ENCODE measurements around the gene RCOR1. TPM values are rescaled to one million over a fixed set of nuclear protein-coding genes. Genes with fewer than 3 reads are reported as not detected.

Gene RCOR1
- total and polyA plus RNA-seq, 9 donors = 7.2 to 22.3 (median 18.3) TPM

DNA sequence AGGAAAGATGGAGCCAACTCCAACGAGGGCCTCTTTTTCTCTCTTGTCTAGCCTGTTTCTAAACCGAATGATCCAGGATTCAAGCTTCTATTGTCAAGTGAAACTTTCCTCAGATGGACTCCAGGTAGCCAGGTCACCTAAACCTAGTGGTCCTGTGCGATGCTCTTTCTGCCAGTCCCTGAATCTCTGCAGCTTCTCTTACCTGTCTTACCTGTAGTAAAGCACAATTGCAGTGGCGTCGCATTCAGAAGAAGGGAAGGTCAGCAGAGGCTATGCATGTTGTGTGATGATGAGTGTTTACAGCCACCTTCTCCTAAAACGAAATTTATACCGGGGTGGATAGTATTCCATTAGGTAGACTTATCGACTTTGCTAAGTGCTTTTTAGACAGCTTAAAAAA is 137.4 kb downstream of the RCOR1 start:
- DNase-seq = no peak
- WGBS, 3 donors = 92 to 95% (median 93%) methylated on average over 8 of the region's 8 CpGs
- TF ChIP-seq, protein P1, sequence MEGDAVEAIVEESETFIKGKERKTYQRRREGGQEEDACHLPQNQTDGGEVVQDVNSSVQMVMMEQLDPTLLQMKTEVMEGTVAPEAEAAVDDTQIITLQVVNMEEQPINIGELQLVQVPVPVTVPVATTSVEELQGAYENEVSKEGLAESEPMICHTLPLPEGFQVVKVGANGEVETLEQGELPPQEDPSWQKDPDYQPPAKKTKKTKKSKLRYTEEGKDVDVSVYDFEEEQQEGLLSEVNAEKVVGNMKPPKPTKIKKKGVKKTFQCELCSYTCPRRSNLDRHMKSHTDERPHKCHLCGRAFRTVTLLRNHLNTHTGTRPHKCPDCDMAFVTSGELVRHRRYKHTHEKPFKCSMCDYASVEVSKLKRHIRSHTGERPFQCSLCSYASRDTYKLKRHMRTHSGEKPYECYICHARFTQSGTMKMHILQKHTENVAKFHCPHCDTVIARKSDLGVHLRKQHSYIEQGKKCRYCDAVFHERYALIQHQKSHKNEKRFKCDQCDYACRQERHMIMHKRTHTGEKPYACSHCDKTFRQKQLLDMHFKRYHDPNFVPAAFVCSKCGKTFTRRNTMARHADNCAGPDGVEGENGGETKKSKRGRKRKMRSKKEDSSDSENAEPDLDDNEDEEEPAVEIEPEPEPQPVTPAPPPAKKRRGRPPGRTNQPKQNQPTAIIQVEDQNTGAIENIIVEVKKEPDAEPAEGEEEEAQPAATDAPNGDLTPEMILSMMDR (IDR thresholded peaks at IDR 0.05) = no peak
- no peak for TF ChIP-seq EP300 (IDR thresholded peaks at IDR 0.05)
- no peak for TF ChIP-seq POLR2A (IDR thresholded peaks at IDR 0.05)
- Histone ChIP-seq H3K4me1 (ENCODE audit: insufficient read depth) (no peaks in the 10 kb centered on the region), H3K9me3 (no peaks in the 10 kb centered on the region), H3K27me3 (no peaks in the 10 kb centered on the region), H3K36me3 (no peaks in the 10 kb centered on the region), H3K27ac (no peak overlapping the region), H3K4me3 (no peak overlapping the region)
- intact Hi-C loops (cut with DNase I) = no loop called here

DNA sequence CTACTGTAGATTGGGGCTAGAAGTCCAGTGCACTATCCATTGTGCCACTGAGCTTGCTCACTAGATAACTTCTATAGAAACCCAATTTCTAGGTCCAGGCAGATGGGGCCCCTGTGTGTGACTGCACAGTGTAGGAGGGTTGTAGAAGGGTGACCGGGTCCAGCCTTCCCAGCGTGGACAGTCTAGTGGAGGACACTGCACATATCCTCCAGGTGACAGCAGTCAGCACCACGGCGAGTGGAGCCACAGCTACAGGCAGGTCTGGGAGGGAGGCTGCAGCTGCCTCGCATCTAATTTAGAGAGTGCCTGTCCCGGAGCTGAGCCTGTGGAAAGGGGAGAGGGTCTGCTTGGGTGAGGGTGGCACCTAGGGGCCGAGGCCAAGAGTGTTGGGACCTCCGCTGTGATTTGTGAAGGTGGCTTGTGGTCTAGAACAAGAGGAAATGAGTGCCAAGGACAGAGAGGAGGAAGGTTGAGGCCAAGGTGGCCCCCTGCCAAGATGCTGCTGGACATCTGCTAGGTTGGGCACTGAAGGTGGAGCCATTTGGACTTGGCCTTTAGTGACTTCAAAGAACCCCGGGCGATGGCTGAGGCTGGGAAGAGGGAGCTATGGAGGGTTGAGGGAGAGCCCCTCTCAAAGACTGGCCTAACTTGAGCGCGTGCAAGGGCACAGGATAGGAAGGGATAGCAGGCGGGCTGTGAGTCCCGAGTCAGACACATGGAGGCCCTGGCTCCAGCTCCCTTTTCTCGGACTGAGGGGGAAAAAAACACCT is 138.8 kb downstream of the RCOR1 start:
- TF ChIP-seq EP300 (IDR thresholded peaks at IDR 0.05) = no peak
- 91 to 94% (median 92%) methylated on average over 15 of the region's 15 CpGs for WGBS, 3 donors
- no peaks in the 10 kb centered on the region for H3K36me3 ChIP-seq
- intact Hi-C loops (cut with DNase I) = no loop called here
- no peak overlapping the region for H3K4me3 ChIP-seq
- no peaks in the 10 kb centered on the region for H3K9me3 ChIP-seq
- no peaks in the 10 kb centered on the region for H3K27me3 ChIP-seq
- H3K27ac ChIP-seq = no peak overlapping the region
- no peaks in the 10 kb centered on the region for H3K4me1 ChIP-seq (ENCODE audit: insufficient read depth)
- no peak for DNase-seq

DNA sequence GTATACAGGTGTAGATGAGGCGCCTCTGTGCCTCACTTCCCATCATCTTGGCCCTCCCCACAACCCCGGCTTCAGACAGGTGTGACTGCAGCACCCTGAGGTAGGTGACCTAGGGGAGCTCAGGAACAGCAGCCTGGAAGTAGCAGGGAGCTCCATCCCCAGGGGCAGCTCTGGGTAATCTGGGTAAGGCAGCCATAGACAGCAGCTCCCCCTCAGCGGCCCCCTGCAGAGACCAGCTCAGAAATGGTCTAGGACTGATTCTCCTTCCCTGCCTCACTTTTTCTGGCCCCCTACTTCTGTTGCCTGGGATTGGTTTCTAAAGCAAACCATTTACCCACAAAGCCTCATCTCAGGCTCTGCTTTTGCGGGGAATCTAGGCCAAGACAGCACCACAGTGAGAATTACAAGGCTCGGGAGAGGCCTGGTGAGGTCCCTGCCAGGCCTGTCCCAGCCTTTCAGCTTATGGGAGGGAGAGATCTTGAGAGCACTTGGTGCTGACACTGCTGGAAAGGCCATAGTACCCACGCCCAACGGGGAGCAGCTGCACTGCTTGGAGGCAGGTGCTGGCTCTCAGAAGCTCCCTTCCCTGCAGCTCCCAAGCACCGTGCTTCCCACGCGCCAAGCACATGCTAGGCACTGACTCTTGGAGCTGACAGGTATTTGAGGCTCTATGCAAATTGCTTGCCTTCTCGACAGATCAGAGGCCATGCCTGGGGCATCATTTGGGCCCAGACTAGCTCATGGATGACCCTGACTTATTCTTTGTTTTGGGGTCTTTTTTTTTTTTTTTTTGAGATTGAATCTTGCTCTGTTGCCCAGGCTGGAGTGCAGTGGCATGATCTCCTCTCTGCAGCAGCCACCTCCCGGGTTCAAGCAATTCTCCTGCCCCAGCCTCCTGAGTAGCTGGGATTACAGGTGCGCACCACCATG is 139.7 kb downstream of the RCOR1 start:
- Histone ChIP-seq H3K4me1 (ENCODE audit: insufficient read depth) (no peaks in the 10 kb centered on the region), H3K4me3 (no peak overlapping the region), H3K27ac (no peak overlapping the region), H3K27me3 (no peaks in the 10 kb centered on the region), H3K36me3 (no peaks in the 10 kb centered on the region), H3K9me3 (no peaks in the 10 kb centered on the region)
- intact Hi-C loops (cut with DNase I) = no loop called here
- TF ChIP-seq EP300 (IDR thresholded peaks at IDR 0.05) (no peak), POLR2A (IDR thresholded peaks at IDR 0.05) (no peak)
- TF ChIP-seq, protein P1 (IDR thresholded peaks at IDR 0.05) = no peak
- DNase-seq = no peak
- 89 to 98% (median 94%) methylated on average over 13 of the region's 13 CpGs for WGBS, 3 donors

DNA sequence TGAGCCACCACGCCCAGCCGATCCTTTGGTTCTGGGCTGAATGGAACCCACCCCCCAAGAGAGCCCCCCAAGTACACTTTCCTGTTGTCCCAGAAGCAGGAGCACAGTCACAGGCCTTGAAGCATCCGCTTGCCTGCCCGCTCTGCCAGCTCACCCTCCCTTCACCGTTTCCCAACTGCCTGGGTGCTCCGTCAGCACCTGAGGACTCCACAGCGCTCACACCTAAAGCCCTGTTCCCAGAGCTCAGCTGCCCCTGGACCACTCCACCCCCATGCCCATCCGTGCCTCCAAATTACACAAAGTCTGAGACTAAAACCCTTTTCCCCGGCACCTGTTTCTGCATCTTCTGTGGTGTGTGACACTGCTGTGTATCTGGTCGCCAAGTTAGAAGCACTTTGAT is 140.5 kb downstream of the RCOR1 start:
- DNase-seq = no peak
- no peak overlapping the region for H3K27ac ChIP-seq
- H3K4me3 ChIP-seq = no peak overlapping the region
- H3K4me1 ChIP-seq (ENCODE audit: insufficient read depth) = no peaks in the 10 kb centered on the region
- no peaks in the 10 kb centered on the region for H3K9me3 ChIP-seq
- WGBS, 3 donors = 96 to 98% (median 97%) methylated on average over 10 of the region's 10 CpGs
- no peaks in the 10 kb centered on the region for H3K36me3 ChIP-seq
- intact Hi-C loops (cut with DNase I) = no loop called here
- no peaks in the 10 kb centered on the region for H3K27me3 ChIP-seq
- TF ChIP-seq, protein P1 (IDR thresholded peaks at IDR 0.05) = no peak
- TF ChIP-seq POLR2A (IDR thresholded peaks at IDR 0.05) (no peak), EP300 (IDR thresholded peaks at IDR 0.05) (no peak)

Data from ovary (tissue), 9 donors.